ENCODE data around the gene OR1K1. TPM values are rescaled to one million over a fixed set of nuclear protein-coding genes. Genes with fewer than 3 reads are reported as not detected.

OR1K1 gene
- total and polyA plus RNA-seq, 10 donors = not detected

- Histone ChIP-seq H3K9me3 (no peaks in the 10 kb centered on the region), H3K27ac (no peak overlapping the region), H3K4me3 (no peak overlapping the region), H3K36me3 (peaks cover 0 to 7% (median 0%) of the 10 kb centered on the region in 6 donors), H3K4me1 (no peaks in the 10 kb centered on the region), H3K27me3 (replicated peaks in 1 of 7) (no peaks in the 10 kb centered on the region)
- TF ChIP-seq CTCF (IDR thresholded peaks at IDR 0.05 in 8 of 11, conservative IDR thresholded peaks at IDR 0.05 in 3 of 11) (no peak), POLR2A (IDR thresholded peaks at IDR 0.05) (no peak), POLR2AphosphoS5 (IDR thresholded peaks at IDR 0.05) (no peak)
- 82 to 94% (median 88%) methylated on average over 5 of the region's 5 CpGs for WGBS, 5 donors
- DNase-seq = no peak
- intact Hi-C loops (cut with DNase I; ENCODE audit: low total_unique reads) = no loop called here
Measured at GRCh38 chr9:122791872-122792669, 7.9 kb upstream of the OR1K1 start.

GRCh38 chr9:122797316-122798063 is 2.4 kb upstream of the OR1K1 start:
- H3K27me3 ChIP-seq (replicated peaks in 1 of 7) = no peaks in the 10 kb centered on the region
- DNase-seq = no peak
- H3K27ac ChIP-seq = no peak overlapping the region
- intact Hi-C loops (cut with DNase I; ENCODE audit: low total_unique reads) = no loop called here
- no peaks in the 10 kb centered on the region for H3K36me3 ChIP-seq
- no peak overlapping the region for H3K4me3 ChIP-seq
- WGBS, 5 donors = 80 to 95% (median 89%) methylated on average over 6 of the region's 6 CpGs
- TF ChIP-seq POLR2A (IDR thresholded peaks at IDR 0.05) (no peak), CTCF (IDR thresholded peaks at IDR 0.05 in 8 of 11, conservative IDR thresholded peaks at IDR 0.05 in 3 of 11) (no peak), POLR2AphosphoS5 (IDR thresholded peaks at IDR 0.05) (no peak)
- H3K9me3 ChIP-seq = no peaks in the 10 kb centered on the region
- no peaks in the 10 kb centered on the region for H3K4me1 ChIP-seq

- peaks cover 0 to 9% (median 0%) of the 10 kb centered on the region in 6 donors for H3K4me1 ChIP-seq
- intact Hi-C loops (cut with DNase I; ENCODE audit: low total_unique reads) = loop anchor here (5.0 kb wide), 1 partner anchor 339 kb away; no protein-coding TSS in a partner anchor
- TF ChIP-seq POLR2A (IDR thresholded peaks at IDR 0.05) (no peak), CTCF (IDR thresholded peaks at IDR 0.05 in 8 of 11, conservative IDR thresholded peaks at IDR 0.05 in 3 of 11) (no peak), POLR2AphosphoS5 (IDR thresholded peaks at IDR 0.05) (no peak)
- H3K27ac ChIP-seq = no peak overlapping the region
- H3K36me3 ChIP-seq = no peaks in the 10 kb centered on the region
- peaks cover 0 to 9% (median 0%) of the 10 kb centered on the region in 8 donors for H3K9me3 ChIP-seq
- 82 to 98% (median 87%) methylated on average over 4 of the region's 4 CpGs for WGBS, 5 donors
- no peaks in the 10 kb centered on the region for H3K27me3 ChIP-seq (replicated peaks in 1 of 7)
- no peak overlapping the region for H3K4me3 ChIP-seq
- DNase-seq = no peak
Measured at GRCh38 chr9:122806661-122807060, 6.7 kb downstream of the OR1K1 start.
